Activated CD8-positive, alpha-beta T cell treated with anti-CD3 and anti-CD28 coated beads for 36 hours (primary cell): ENCODE data around the gene CACHD1. TPM values are rescaled to one million over a fixed set of nuclear protein-coding genes. Genes with fewer than 3 reads are reported as not detected.

ENCODE experiments used
- ATAC-seq: fragments of 200-7000 bp; cut with Tn5 transposase; one replicate; pipeline ENCODE4 v1.10.0; 2021; ENCODE audit warnings: mild to moderate bottlenecking, moderate library complexity
- CTCF ChIA-PET: fragments of 350-600 bp; sonication (Branson Sonifier 250); formaldehyde crosslinking; loops from one replicate; lab custom pipeline; 2021; ENCODE audit warnings: antibody characterized with exemption; lab: Charles Lee
- POLR2A ChIA-PET: fragments of 350-600 bp; sonication (Branson Sonifier 250); formaldehyde crosslinking; loops from one replicate; lab custom pipeline; 2021; ENCODE audit warnings: antibody characterized with exemption; lab: Charles Lee
- DNase-seq: peaks from one replicate; pipeline ENCODE4 v3.0.0-alpha.2; 2020
- H3K27ac Mint-ChIP-seq: one replicate; pipeline ENCODE4 v1.8.0; 2021; ENCODE audit warnings: mild to moderate bottlenecking, mixed read lengths
- H3K27me3 Mint-ChIP-seq: one replicate; pipeline ENCODE4 v1.8.0; 2021; ENCODE audit warnings: mixed read lengths
- H3K36me3 Mint-ChIP-seq: one replicate; pipeline ENCODE4 v1.8.0; 2021; ENCODE audit warnings: low read depth, mixed read lengths
- H3K4me1 Mint-ChIP-seq: one replicate; pipeline ENCODE4 v1.8.0; 2021; ENCODE audit warnings: low read depth, mixed read lengths
- H3K4me3 Mint-ChIP-seq: one replicate; pipeline ENCODE4 v1.8.0; 2021; ENCODE audit warnings: mild to moderate bottlenecking, moderate library complexity, mixed read lengths
- H3K9me3 Mint-ChIP-seq: one replicate; pipeline ENCODE4 v1.8.0; 2021; ENCODE audit warnings: mixed read lengths
- CTCF ChIP-seq: fragments of 200-600 bp; IDR thresholded peaks from one replicate; pipeline ENCODE4 v1.8.0; 2022; ENCODE audit warnings: antibody characterized with exemption, mild to moderate bottlenecking
- intact Hi-C: fragments of 100-400 bp; cut with micrococcal nuclease; formaldehyde crosslinking; loops from one replicate; pipeline ENCODE4 v1.10.0; 2022
- total RNA-seq, 2 experiments: library from RNA; stranded (reverse); gene quantifications; one replicate each; pipeline ENCODE4 v1.2.3, GENCODE V29; 2021

Gene CACHD1
- total RNA-seq, 2 experiments from 2014 or later: 2.2 to 2.5 TPM

GRCh38 chr1:64624808-64625207, 154.9 kb downstream of the CACHD1 start:
- DNase-seq (no peak), ATAC-seq (no peak)
- Mint-ChIP-seq H3K36me3 (no peaks in the 10 kb centered on the region), H3K9me3 (no peaks in the 10 kb centered on the region), H3K4me1 (peaks cover 11% of the 10 kb centered on the region), H3K27ac (no peak overlapping the region), H3K27me3 (no peaks in the 10 kb centered on the region), H3K4me3 (no peak overlapping the region)
- ChIA-PET CTCF (interaction anchor here (1.0 kb wide), 1 partner anchor 51 kb away, joined by 4 read pairs; no protein-coding TSS in a partner anchor), POLR2A (interaction anchor here (1.5 kb wide), 1 partner anchor 128 kb away, joined by 3 read pairs; no protein-coding TSS in a partner anchor)
- TF ChIP-seq CTCF: no peak
- intact Hi-C loops: no loop called here

GRCh38 chr1:64630611-64631010, 160.7 kb downstream of the CACHD1 start:
- Mint-ChIP-seq H3K4me3 (no peak overlapping the region), H3K27ac (peak overlapping the region; percentile 15), H3K36me3 (peaks cover 3% of the 10 kb centered on the region), H3K27me3 (no peaks in the 10 kb centered on the region), H3K4me1 (peaks cover 14% of the 10 kb centered on the region), H3K9me3 (no peaks in the 10 kb centered on the region)
- ChIA-PET CTCF (no interaction called here), POLR2A (no interaction called here)
- intact Hi-C loops: no loop called here
- ATAC-seq (peak; percentile 47), DNase-seq (no peak)
- TF ChIP-seq CTCF: no peak

GRCh38 chr1:64631346-64632034, 161.6 kb downstream of the CACHD1 start:
- Mint-ChIP-seq H3K9me3 (no peaks in the 10 kb centered on the region), H3K4me3 (no peak overlapping the region), H3K36me3 (peaks cover 3% of the 10 kb centered on the region), H3K4me1 (peaks cover 14% of the 10 kb centered on the region), H3K27ac (no peak overlapping the region), H3K27me3 (no peaks in the 10 kb centered on the region)
- TF ChIP-seq CTCF: no peak
- ChIA-PET CTCF (no interaction called here), POLR2A (no interaction called here)
- DNase-seq (no peak), ATAC-seq (no peak)
- intact Hi-C loops: no loop called here

GRCh38 chr1:64632936-64633335, 163.0 kb downstream of the CACHD1 start:
- peaks cover 3% of the 10 kb centered on the region for H3K36me3 Mint-ChIP-seq

More at GRCh38 chr1:64632936-64633335, 163.0 kb downstream of the CACHD1 start:
- no peak for ATAC-seq
- Mint-ChIP-seq H3K27me3 (no peaks in the 10 kb centered on the region), H3K4me1 (peaks cover 14% of the 10 kb centered on the region), H3K27ac (no peak overlapping the region), H3K4me3 (no peak overlapping the region), H3K9me3 (no peaks in the 10 kb centered on the region)
- DNase-seq: no peak
- POLR2A ChIA-PET: no interaction called here
- intact Hi-C loops: no loop called here
- CTCF ChIA-PET: interaction anchor here (1.0 kb wide), 1 partner anchor 59 kb away, joined by 3 read pairs; no protein-coding TSS in a partner anchor
- no peak for TF ChIP-seq CTCF
